UCSD-AML1 (cell line): ENCODE measurements around the gene PTGER4.
A peak's percentile ranks its signal among the peaks of the same experiment; 100 is the strongest.

Source experiments
- DNase-seq: peaks from one replicate; lab custom pipeline; 2025; ENCODE audit not compliant: unreplicated experiment; lab: John Stamatoyannopoulos, UW

Gene PTGER4

DNA sequence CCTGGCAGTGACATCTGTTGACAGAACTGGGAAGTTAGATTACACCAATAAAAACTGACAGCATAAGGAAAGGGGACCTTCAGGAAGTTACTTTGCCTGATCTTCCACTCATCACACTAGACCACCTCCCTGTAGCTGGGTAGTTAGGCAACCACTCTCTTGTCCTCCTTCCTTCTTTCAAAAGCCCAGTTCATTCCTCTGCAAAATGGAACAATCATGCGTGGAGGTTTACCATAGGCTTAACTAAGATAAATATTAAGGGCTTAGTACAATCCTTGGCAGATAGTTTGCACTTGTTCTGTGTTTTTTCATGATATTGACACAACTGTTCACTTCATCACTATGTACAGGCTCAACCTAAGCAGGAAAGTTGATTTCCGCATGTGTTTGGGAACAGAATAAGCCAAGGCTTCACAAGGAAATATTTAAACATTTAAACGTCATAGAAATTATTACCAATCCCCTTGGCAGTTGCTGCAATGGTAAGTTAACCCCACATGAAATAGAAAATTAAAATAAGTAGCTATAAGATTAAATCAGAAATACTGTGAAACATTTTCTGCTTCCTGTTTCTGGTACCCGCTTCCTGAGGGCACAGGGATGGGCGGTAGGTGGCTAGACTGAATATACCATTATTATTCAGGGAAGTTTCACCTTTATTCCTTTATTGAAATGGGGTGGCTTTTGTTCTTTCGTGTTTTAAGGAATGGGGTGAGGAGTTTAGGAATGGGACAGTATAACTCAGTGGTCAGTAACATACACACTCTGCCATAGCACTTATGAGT lies 9.9 kb upstream of the PTGER4 start:
- DNase-seq: no peak

DNA sequence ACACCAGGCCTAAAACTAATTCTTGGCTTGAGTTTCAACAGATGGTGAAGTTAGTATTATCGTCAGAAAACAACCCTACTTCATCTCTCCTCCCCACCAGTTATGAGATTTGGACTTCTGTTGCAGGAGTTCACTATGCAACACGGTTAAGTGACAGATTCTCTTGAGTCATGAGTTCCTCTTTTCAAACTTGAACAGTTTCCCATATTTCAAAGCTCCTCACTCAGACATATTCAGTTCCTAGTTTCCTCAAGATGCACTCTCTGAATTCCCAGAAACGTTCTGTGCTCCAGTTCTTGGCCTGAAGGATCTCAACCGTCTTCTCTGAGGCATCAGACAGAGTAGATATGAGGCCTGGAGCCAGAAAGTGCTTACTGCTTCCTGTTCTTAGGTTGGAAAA lies 7.3 kb upstream of the PTGER4 start:
- DNase-seq: no peak

DNA sequence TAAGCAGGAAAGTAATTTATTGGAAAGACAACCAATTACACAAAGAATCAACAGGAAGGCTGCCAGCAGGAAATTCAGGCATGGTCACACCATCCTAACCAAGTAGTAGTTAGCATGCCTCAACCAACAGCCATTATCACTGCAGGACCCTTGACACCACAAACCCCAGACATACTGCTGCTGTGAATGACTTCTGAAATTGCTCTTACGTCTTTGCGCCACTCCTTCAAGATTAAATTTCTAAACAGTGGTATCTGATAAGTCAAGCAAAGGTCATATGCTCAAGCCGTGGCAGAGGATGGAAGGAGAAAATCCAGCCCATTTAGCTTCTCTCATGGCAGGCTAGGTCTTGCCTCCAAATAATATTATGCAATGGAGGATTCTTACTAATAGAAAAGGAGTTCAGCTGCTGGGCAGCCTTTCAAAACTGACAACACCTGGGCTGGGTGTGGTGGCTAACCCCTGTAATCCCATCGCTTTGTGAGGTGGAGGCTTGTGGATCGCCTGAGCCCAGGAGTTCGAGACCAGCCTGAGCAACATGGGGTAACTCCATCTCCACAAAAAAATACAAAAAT lies 5.0 kb upstream of the PTGER4 start:
- DNase-seq: no peak

DNA sequence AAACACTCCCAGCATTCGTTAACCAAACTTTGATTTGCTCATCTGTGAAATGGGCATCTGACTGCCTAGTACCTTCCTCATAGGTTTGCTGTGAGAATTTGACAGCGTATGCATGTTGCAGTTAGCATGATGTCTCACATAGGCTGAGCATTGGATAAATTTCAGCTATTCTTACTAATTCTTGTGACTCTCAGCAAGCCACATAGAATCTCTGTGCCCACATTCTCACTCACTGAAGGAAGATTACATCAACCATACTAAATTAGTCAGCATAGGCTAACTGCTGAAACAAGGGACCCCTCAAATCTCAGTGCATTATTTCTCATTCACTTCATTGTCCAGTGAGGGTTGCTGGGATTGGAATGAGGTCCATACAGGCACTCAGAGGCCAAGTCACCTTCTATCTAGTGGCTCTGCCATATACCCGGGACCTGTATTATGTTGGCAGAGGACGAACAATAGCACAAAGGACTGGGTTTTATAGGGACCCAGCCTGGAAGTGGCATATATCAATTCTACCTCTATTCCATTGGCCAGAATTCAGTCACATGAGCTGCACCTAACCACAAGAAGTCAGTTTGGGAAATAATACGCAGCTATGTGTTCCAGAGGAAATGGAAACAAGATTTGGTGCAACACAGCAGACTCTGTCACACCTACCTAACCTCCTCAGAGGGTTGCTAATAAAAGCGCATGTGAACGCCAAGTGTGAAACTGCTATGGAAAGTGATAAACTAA lies 4.2 kb upstream of the PTGER4 start:
- DNase-seq: no peak

DNA sequence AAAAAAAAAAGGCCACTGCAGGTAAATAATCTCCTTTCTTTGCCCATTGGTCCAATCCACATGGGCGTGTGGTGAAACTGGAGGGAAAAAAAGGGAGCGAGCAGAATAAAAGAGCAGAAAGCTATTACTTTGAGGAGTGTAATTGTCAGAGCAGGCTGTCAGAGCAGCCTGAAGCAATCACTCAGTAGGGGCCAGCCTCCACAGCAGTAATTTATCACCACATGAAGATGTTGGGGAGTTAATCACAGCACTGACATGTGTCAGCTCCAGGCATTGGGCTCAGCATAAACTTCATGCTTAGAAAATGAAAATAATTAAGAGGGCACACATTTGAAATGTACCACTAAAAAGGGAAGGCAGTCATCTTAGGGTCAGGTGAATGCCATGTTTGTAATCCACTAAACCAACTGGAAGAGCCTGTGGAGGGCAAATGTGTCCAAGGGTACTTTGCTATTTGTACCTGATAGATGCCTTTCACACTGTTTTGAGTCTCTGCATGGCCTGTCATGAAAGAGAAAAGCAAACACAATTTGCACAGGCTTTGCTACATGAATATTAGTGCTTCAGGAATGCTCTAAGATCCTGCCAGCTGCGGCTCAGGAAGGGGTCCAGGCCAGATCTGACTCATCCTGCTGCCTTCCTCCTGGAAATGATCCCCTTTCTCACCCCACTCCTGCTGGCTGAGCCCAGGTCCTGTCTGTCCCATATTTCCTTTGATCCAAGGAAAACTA lies 2.9 kb upstream of the PTGER4 start:
- no peak for DNase-seq

DNA sequence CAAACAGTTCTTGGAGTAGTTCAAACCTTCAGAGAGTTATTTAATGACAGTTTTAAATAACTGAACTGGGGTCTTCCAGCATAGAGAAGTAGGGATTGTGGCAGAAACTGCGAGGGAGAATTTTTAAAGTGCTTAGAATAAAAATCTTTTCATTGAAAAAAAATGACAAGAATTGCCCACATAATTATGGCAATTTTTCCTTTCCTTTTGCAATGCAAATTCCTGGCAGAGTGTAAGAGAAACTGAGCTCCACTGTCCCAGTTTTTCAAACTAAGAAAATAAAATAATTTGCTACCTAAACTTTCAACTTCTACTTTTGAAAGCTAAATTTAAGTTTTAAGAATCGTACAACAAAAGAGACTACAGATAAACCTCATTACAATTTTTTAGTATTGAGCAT lies 2.3 kb upstream of the PTGER4 start:
- no peak for DNase-seq

DNA sequence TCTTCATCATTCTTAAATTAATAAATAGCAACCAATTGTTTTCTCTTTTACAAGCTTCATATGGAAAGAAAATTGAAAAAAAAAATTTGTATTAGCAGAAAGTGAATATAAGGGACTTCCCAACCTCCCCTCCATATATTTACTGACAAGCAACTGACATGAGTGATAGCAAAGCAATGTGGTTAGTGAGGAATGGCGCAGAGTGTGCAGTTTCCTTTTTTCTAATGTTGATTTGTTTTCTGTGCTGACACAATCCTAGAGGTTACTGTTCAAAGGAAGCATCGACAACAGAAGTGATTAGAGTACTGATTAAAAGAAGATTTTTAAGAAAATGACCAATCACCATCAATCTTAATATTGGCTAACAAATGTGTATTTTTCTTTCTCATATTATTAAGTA lies 1.7 kb upstream of the PTGER4 start:
- no peak for DNase-seq

DNA sequence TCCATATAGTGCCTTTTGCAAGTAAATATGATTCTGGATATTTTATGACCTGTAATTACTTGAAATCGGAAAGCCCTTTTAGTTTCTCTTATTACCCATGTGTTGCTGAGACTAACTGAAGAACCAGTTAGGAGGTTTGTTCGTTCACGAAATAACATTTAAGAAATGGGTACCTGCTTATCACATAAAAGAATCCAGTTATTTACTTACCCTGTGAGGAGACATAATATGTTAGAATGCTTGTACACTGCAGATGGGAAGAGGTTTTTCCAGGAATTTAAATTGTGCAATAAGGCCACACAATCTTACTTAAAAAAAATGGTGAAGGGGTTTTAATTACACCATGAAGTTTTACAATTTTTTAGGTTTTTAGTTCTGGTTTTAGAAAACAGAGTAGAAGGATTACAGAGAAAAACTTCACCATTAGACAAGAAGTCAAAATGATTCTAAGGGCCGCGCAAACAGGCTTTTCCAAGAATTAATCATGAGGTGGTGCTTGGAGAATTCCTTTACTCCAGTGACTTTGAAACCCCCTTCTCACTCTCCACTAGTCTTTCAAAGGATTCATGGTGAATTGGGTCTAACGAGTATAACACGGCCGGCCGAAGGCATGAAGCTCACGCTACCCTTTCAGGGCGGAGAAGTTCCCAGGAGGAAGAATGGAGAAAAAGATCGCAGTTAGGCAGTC lies 1.1 kb upstream of the PTGER4 start:
- DNase-seq: no peak

DNA sequence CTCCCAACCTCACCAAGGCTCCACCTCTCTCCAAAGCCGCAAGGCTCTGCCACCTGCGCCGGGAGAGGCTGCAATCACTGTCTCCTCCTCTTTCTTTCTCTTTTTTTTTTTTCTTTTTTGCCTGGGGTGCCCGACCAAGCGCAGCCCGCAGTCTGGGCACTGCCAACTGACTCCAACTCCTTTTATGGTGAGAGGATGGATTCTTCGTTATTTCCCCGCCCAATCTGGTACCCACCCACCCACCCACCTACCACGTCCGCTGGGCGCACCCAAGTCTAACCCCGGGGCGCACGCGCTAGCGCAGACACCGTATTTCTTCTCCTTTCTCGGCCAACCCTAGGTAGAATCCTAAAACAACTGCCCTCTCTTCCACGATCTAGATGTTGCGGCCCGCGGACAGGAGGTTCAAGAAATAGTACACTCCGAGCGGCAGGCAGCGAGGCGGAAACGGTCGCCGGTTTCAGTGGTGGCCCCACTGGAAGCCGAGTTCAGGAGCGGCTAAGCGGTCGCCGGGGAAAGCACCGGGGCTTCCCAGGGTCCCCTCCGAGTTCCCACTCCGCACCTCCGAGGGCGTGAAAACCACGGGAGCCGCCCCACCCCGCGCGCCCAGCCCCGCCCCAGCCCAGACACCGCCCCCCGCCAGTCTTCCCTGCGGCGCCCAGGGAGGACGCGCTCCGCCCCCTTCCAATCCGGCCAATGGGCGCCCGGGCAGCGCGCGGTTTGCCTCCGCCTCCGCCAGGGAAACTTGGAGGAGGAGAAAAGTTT lies 385 bp upstream of the PTGER4 start:
- DNase-seq: peak; percentile 95

DNA sequence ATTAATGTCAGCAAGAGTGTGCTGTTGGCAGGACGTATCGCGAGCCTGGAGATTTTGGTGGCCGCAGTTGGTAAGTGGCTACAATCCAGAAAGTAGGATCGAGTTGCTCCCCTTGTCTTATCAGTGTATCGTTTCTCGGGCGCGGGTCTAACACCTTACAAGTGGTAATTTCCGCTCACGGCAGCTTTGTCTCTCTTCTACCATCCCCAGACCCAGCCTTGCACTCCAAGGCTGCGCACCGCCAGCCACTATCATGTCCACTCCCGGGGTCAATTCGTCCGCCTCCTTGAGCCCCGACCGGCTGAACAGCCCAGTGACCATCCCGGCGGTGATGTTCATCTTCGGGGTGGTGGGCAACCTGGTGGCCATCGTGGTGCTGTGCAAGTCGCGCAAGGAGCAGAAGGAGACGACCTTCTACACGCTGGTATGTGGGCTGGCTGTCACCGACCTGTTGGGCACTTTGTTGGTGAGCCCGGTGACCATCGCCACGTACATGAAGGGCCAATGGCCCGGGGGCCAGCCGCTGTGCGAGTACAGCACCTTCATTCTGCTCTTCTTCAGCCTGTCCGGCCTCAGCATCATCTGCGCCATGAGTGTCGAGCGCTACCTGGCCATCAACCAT lies 1.1 kb downstream of the PTGER4 start:
- peak; percentile 63 for DNase-seq

DNA sequence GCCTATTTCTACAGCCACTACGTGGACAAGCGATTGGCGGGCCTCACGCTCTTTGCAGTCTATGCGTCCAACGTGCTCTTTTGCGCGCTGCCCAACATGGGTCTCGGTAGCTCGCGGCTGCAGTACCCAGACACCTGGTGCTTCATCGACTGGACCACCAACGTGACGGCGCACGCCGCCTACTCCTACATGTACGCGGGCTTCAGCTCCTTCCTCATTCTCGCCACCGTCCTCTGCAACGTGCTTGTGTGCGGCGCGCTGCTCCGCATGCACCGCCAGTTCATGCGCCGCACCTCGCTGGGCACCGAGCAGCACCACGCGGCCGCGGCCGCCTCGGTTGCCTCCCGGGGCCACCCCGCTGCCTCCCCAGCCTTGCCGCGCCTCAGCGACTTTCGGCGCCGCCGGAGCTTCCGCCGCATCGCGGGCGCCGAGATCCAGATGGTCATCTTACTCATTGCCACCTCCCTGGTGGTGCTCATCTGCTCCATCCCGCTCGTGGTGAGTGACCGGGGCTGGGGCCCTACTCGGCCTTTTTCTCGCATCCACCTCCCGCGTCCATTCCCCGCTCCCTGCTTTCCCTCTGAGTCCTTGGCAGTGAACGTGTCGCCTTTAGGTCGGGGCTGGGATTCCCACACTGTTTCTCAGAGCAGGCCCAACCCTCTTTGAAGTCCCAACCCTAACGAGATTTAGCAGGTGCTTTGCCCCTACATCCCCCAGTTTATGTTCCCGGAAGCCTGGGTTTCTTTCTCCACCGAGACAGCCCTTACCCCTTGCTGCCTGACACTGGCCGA lies 1.8 kb downstream of the PTGER4 start:
- DNase-seq: peak; percentile 63

DNA sequence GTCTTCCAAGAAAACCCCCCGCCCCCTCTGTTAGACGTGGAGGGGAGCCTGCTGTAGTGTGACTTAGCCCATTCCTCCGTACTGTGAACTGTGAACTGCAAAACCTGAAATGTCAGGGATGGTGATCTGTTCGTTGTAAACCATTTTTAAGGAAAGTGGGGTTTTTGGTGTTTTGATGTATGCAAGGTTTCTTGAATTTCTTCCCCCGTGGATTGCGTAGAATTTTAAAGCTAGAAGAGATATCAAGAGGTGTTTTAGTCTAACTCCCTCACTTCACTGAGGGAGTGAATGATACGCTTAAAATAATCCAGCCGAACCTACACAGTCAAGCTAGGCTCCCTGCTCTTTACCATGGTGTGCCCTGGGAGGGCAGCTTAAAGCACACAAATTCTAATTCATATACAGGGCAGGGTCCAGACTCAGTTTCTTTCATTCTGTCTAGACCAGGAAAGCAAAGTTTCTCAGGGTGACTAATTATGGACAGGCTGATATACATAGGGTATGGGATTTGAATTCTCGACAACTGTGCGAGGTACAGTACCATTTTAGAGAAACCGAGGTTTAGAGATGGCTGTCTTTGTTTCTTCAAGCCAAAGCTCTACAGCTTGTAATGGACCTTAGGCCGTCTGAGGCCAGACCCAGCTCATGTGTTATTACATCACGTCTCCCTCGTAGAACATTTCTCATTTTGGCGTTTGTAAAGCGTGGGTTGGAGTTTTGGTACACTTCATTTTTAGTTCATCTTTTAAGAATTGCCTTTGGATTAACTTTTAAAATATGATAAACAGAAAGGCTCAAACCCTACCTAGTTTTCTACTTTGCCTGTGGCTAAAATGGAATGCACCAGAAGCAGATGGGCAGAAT lies 2.7 kb downstream of the PTGER4 start:
- DNase-seq: no peak

DNA sequence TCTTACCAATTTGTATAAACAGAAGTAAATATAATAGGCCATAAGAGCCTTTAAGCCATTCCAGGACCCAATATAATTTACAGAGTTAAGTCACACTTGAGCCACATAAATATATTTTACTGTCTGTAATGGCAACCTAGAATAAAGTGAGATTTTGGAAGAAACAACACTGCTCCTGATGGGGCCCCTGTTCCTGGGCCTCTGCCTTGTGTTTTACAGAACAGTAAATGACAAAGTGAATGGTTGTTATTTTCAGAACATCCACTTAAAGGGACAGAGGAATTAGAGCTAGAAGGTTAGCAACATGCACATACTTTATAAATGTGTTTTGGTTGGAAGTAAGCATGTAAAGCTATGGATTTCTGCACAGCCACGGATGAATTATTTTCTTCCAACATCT lies 3.6 kb downstream of the PTGER4 start:
- DNase-seq: no peak

DNA sequence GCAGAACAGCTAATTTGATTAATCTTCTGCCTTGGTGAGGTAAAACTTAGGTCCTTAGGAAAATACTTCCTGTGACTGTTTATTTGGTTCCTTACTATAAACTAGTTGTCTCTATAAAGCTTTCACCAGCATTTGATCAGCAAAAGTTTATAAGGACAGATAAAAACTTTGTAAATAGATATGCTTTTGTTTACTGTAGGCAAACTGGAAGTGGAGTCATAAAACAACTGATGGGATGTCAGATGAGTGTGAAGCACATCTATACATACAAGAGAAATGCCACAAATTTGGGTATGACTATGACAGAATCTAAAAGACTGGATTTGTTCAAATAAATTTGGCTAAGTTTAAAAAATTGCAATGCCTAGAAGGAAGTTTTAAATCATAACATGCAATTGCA lies 5.5 kb downstream of the PTGER4 start:
- DNase-seq: no peak

DNA sequence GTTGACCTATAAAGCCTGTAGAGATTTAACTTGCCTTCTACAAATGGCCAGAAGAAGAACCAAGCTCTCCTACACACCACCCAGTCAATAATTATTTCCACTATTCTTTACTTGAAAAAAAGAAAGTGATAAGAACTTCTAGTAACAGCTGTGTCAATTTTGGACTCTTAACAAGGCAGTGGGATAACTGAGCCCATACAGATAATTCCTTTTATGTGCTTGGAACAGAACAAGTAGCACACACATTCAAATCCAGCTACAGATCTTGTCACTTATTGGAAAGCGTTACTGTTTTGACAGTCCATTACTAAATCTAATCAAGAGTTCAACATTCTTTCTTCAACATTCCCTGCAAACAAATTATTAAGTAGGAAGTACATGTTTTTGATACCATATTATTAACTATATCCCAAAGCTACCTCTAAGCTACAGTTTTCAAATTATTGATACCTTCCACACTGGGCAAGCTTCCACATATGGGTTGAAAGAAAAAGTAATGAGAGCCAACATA lies 6.3 kb downstream of the PTGER4 start:
- no peak for DNase-seq

DNA sequence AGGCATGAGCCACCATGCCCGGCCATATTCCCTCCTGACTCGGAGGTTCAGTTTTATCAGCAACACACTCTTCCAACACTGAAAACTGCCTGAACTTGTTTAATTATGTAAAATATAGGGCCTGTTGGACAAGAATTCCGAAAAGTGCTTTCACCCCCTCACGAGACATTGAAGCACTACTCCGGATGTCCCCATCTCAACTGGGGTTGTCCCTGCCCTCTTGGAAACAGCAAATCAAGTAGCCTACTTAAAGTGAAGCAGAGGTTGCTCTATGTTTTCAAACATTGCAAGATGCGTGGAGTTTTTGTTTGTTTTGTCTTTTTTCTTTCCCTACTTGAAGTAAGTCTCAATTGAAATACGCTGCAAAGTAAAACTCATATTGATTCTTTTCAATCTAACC lies 7.6 kb downstream of the PTGER4 start:
- DNase-seq: no peak

DNA sequence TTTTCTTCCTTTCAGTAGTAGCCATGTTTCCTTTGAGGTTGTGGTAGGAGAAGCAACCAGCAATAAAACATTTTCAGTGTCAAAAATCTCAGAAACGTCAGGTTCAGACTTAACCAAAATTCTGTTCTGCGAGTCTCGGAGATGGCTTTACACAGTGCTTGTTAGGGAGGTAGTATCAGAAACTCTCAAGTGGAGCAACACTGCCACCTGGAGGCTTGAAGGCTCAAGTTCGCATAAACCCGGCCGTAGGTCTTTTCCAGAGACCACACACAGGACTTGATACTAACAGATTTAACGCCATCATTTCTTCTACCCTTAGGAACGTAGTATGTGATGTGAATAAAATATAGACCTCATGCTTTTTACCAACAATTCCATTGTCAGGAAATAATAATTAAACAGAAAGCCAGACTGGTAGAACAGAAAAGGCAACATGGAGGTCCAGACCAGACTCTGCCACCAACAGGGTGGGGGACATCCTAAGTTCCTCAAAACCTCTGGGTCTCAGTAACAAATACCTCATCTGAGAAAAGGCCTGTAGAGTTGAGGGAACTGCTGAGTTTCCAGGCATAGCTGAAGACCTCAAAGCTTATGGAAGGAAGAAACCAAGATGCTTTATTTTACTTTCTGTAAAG lies 8.5 kb downstream of the PTGER4 start:
- peak; percentile 75 for DNase-seq
